Right kidney (tissue), 1 donor: Measurements from ENCODE around the gene COL6A5.

Source experiments
- DNase-seq: peaks from one replicate; pipeline ENCODE4 v3.0.0-alpha.2; 2016

COL6A5 gene

GRCh38 chr3:130527426-130527825 is 182.0 kb downstream of the COL6A5 start:
- DNase-seq = no peak

GRCh38 chr3:130528120-130528519 is 182.6 kb downstream of the COL6A5 start:
- no peak for DNase-seq

- DNase-seq = no peak
Observed at GRCh38 chr3:130529486-130530215, 184.2 kb downstream of the COL6A5 start.

DNA sequence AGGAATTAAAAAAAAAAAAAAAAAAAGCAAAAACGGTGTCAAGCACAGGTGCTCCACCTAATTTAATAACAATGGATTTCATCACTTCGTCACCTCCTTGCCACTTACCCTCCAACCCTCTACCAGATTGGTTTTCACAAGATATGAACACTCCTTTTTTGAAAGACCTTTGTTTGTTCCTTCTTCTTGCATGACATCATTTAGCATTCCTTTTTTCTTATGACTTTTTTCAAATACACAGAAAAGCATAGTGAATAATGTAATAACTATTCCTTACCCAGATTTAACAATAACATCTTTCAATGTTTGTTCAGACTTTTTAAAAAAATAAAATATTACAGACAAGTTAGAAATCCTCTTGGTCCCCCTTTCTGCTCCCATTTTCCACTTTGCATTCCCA is 187.8 kb downstream of the COL6A5 start:
- no peak for DNase-seq
